SK-N-SH (cell line): ENCODE measurements around the gene HEPHL1. TPM values are rescaled to one million over a fixed set of nuclear protein-coding genes. Genes with fewer than 3 reads are reported as not detected.

Experiments
- CTCF ChIA-PET: fragments of 300-600, 350-600 bp; formaldehyde crosslinking; extraction: SDS; loops from one replicate; lab custom pipeline; 2021; lab: Yijun Ruan, JAX
- POLR2A ChIA-PET: fragments of 350-600 bp; sonication (Branson Sonifier 250); formaldehyde crosslinking; extraction: SDS; loops from one replicate; lab custom pipeline; 2020; ENCODE audit warnings: antibody characterized with exemption, inconsistent platforms; lab: Yijun Ruan, JAX
- DNase-seq: peaks from one replicate; pipeline ENCODE4 v3.0.0; 2012
- H2AFZ ChIP-seq: fragments of 200-600 bp; sonication (generic); 2 replicates; pipeline ENCODE4 v1.8.1; 2016; ENCODE audit warnings: antibody characterized with exemption, mild to moderate bottlenecking, low read depth
- H3F3A ChIP-seq: fragments of 200-600 bp; sonication (generic); replicated peaks from 2 replicates; pipeline ENCODE3; 2016; ENCODE audit warnings: antibody characterized with exemption, mild to moderate bottlenecking; ENCODE audit not compliant: insufficient read depth
- H3K27ac ChIP-seq, 2 experiments: fragments of 200-500 bp in 1 of 2; fragments of 200-600 bp in 1 of 2; sonication (Bioruptor generic) in 1 of 2; sonication (generic), shearing (Covaris generic) in 1 of 2; 2 replicates each; pipeline versions ENCODE4 v1.5.1 to v1.6.1; 2014 to 2016; ENCODE audit warnings: low read depth in 2 of 2, inconsistent platforms in 1 of 2, low read length in 1 of 2, mild to moderate bottlenecking in 1 of 2, mixed read lengths in 1 of 2
- H3K27me3 ChIP-seq: fragments of 200-600 bp; sonication (generic), shearing (Covaris generic); 2 replicates; pipeline ENCODE4 v1.6.1; 2016; ENCODE audit warnings: mixed run types; ENCODE audit not compliant: insufficient read depth
- H3K36me3 ChIP-seq, 2 experiments: fragments of 200-500 bp in 1 of 2; fragments of 200-600 bp in 1 of 2; sonication (Bioruptor generic) in 1 of 2; sonication (generic) in 1 of 2; replicated peaks in 1 of 2; 2 replicates each; pipeline versions ENCODE3 to v1.5.1; 2014 to 2016; ENCODE audit warnings: low read length in 1 of 2, mild to moderate bottlenecking in 1 of 2; ENCODE audit not compliant: insufficient read depth in 2 of 2, control insufficient read depth in 1 of 2
- H3K4me1 ChIP-seq, 2 experiments: fragments of 200-500 bp in 1 of 2; fragments of 200-600 bp in 1 of 2; sonication (Bioruptor generic) in 1 of 2; sonication (generic), shearing (Covaris generic) in 1 of 2; 2 replicates each; pipeline versions ENCODE4 v1.5.1 to v1.6.1; 2014 to 2016; ENCODE audit warnings: low read depth in 1 of 2, low read length in 1 of 2, mixed run types in 1 of 2; ENCODE audit not compliant: insufficient read depth in 2 of 2, control insufficient read depth in 1 of 2
- H3K4me2 ChIP-seq: fragments of 200-600 bp; sonication (generic), shearing (Covaris generic); 2 replicates; pipeline ENCODE4 v1.6.1; 2017; ENCODE audit warnings: mixed run types
- H3K4me3 ChIP-seq, 2 experiments: fragments of 200-500 bp in 1 of 2; fragments of 200-600 bp in 1 of 2; sonication (Bioruptor generic) in 1 of 2; sonication (generic), shearing (Covaris generic) in 1 of 2; 2 replicates each; pipeline versions ENCODE4 v1.5.1 to v1.8.1; 2014 to 2016; ENCODE audit warnings: low read depth in 2 of 2, inconsistent platforms in 1 of 2, low read length in 1 of 2, mild to moderate bottlenecking in 1 of 2, mixed read lengths in 1 of 2, moderate library complexity in 1 of 2
- H3K79me2 ChIP-seq: fragments of 200-600 bp; sonication (generic); 2 replicates; pipeline ENCODE4 v1.8.1; 2017; ENCODE audit warnings: mild to moderate bottlenecking; ENCODE audit not compliant: insufficient read depth
- H3K9ac ChIP-seq: fragments of 200-600 bp; sonication (generic); 2 replicates; pipeline ENCODE4 v1.6.1; 2017; ENCODE audit warnings: mixed run types
- H3K9me2 ChIP-seq: fragments of 200-600 bp; sonication (generic); 2 replicates; pipeline ENCODE4 v1.6.1; 2017; ENCODE audit warnings: mixed run types
- H3K9me3 ChIP-seq: fragments of 200-600 bp; sonication (generic); 2 replicates; pipeline ENCODE4 v1.6.1; 2017; ENCODE audit warnings: mixed run types, mild to moderate bottlenecking, moderate library complexity
- H4K20me1 ChIP-seq: fragments of 200-600 bp; sonication (generic); 2 replicates; pipeline ENCODE4 v1.6.1; 2017; ENCODE audit warnings: mild to moderate bottlenecking, mixed run types; ENCODE audit not compliant: insufficient read depth
- CTCF ChIP-seq: fragments of 200-600 bp; sonication (generic); IDR thresholded peaks from 2 replicates; pipeline ENCODE4 v1.6.1; 2017; ENCODE audit warnings: antibody characterized with exemption, mild to moderate bottlenecking, moderate library complexity
- ELF1 ChIP-seq: IDR thresholded peaks from 2 replicates; pipeline ENCODE4 v1.4.0; 2012
- FOSL2 ChIP-seq: IDR thresholded peaks from 2 replicates; pipeline ENCODE4 v1.4.0; 2012; ENCODE audit warnings: low read depth, mild to moderate bottlenecking, moderate library complexity, borderline replicate concordance
- GABPA ChIP-seq: IDR thresholded peaks from 2 replicates; pipeline ENCODE4 v1.4.0; 2012; ENCODE audit warnings: low read depth, mild to moderate bottlenecking
- GATA2 ChIP-seq: sonication (generic); formaldehyde crosslinking; IDR thresholded peaks from 2 replicates; pipeline ENCODE4 v1.5.0; 2020; ENCODE audit warnings: mild to moderate bottlenecking, missing genetic modification reagents
- IRF3 ChIP-seq: fragments of 150-350 bp; IDR thresholded peaks from 2 replicates; pipeline ENCODE4 v1.6.1; 2016; ENCODE audit warnings: mild to moderate bottlenecking, low read depth, low read length
- MAX ChIP-seq: IDR thresholded peaks from 2 replicates; pipeline ENCODE4 v1.4.0; 2012; ENCODE audit warnings: low read depth
- NFIC ChIP-seq: IDR thresholded peaks from 2 replicates; pipeline ENCODE4 v1.4.0; 2012; ENCODE audit warnings: borderline replicate concordance
- NRF1 ChIP-seq: IDR thresholded peaks from 2 replicates; pipeline ENCODE4 v1.6.1; 2012; ENCODE audit warnings: low read depth, mild to moderate bottlenecking, low read length
- PBX3 ChIP-seq: IDR thresholded peaks from 2 replicates; pipeline ENCODE4; 2012
- RCOR1 ChIP-seq: fragments of 150-350 bp; IDR thresholded peaks from 2 replicates; pipeline ENCODE4 v1.6.1; 2017; ENCODE audit warnings: antibody characterized with exemption, low read length
- SIN3A ChIP-seq: IDR thresholded peaks from 2 replicates; pipeline ENCODE4 v1.6.1; 2012; ENCODE audit warnings: low read depth, mild to moderate bottlenecking, low read length, moderate library complexity, borderline replicate concordance
- SMC3 ChIP-seq: IDR thresholded peaks from 2 replicates; pipeline ENCODE4 v1.6.1; 2012; ENCODE audit warnings: low read depth, low read length, improper control_type of control experiment
- TAF1 ChIP-seq: IDR thresholded peaks from 2 replicates; pipeline ENCODE4 v1.6.1; 2012; ENCODE audit warnings: low read depth, mild to moderate bottlenecking, low read length, moderate library complexity, borderline replicate concordance
- TCF12 ChIP-seq: IDR thresholded peaks from 2 replicates; pipeline ENCODE4 v1.4.0; 2012
- TEAD4 ChIP-seq: IDR thresholded peaks from 2 replicates; pipeline ENCODE4 v1.4.0; 2012; ENCODE audit warnings: mild to moderate bottlenecking, borderline replicate concordance; ENCODE audit not compliant: insufficient read depth
- USF1 ChIP-seq: IDR thresholded peaks from 2 replicates; pipeline ENCODE4 v1.4.0; 2012; ENCODE audit warnings: low read depth, borderline replicate concordance
- USF2 ChIP-seq: fragments of 150-350 bp; IDR thresholded peaks from 2 replicates; pipeline ENCODE4 v1.6.1; 2017; ENCODE audit warnings: antibody characterized with exemption, low read length, low read depth, borderline replicate concordance
- YY1 ChIP-seq: IDR thresholded peaks from 2 replicates; pipeline ENCODE4 v1.4.0; 2012; ENCODE audit warnings: low read depth, mild to moderate bottlenecking
- WGBS: methylation state at CpG from one replicate; pipeline ENCODE4 v1.1.6; 2017; ENCODE audit warnings: low lambda C conversion rate; 5-methylcytosine and 5-hydroxymethylcytosine counted together
- polyA plus RNA-seq, 3 experiments: library from polyadenylated mRNA; depleted of rRNA; stranded (reverse); fragments of >200 nt; gene quantifications; 2 replicates each; pipeline ENCODE4 v1.2.3, GENCODE V29; 2012

HEPHL1 gene
- polyA plus RNA-seq, 1 of the 3 experiments (the other 2 are of a cell fraction), result not detected

- no peaks in the 10 kb centered on the region for H3K4me1 ChIP-seq
- H3K4me3 ChIP-seq, result no peak overlapping the region
- H3K36me3 ChIP-seq, result no peaks in the 10 kb centered on the region
- no peaks in the 10 kb centered on the region for H3K9me2 ChIP-seq
- POLR2A ChIA-PET, result no interaction called here
- H3K9ac ChIP-seq, result no peak overlapping the region
- no peaks in the 10 kb centered on the region for H3K9me3 ChIP-seq
- no peak overlapping the region for H3K4me2 ChIP-seq
- DNase-seq, result no peak
- CTCF ChIA-PET, result interaction anchor here (0.9 to 1.4 kb wide), 2 partner anchors 22 to 79 kb away, joined by 3 read pairs; no protein-coding TSS in a partner anchor
- H3F3A ChIP-seq, result no peaks in the 10 kb centered on the region
- TF ChIP-seq TEAD4 (no peak), CTCF (no peak), TAF1 (no peak), MAX (no peak), SIN3A (no peak), FOSL2 (no peak), NRF1 (no peak), RCOR1 (no peak), TCF12 (no peak), SMC3 (no peak), ELF1 (no peak)
- 49% methylated on average over 2 of the region's 2 CpGs for WGBS
- H2AFZ ChIP-seq, result no peak overlapping the region
- no peaks in the 10 kb centered on the region for H3K79me2 ChIP-seq
- no peaks in the 10 kb centered on the region for H4K20me1 ChIP-seq
- no peak overlapping the region for H3K27ac ChIP-seq
- no peaks in the 10 kb centered on the region for H3K27me3 ChIP-seq
Measured at GRCh38 chr11:94068764-94069163, 47.6 kb downstream of the HEPHL1 start.

- Histone ChIP-seq H3K4me1 (no peaks in the 10 kb centered on the region), H2AFZ (no peak overlapping the region)
- WGBS, result 29% methylated on average over 2 of the region's 2 CpGs
- TF ChIP-seq USF2 (no peak), PBX3 (no peak), SMC3 (no peak), IRF3 (no peak), CTCF (no peak), TEAD4 (no peak), YY1 (no peak), RCOR1 (no peak), NFIC (no peak), GATA2 (CRISPR knock-in tag) (no peak), TAF1 (no peak), SIN3A (no peak), GABPA (no peak), USF1 (no peak)
Measured at GRCh38 chr11:94077552-94078293, 56.6 kb downstream of the HEPHL1 start.

More at GRCh38 chr11:94077552-94078293, 56.6 kb downstream of the HEPHL1 start:
- Histone ChIP-seq H3F3A (no peaks in the 10 kb centered on the region), H3K27ac (no peak overlapping the region), H3K4me3 (no peak overlapping the region), H3K36me3 (no peaks in the 10 kb centered on the region), H3K4me2 (no peak overlapping the region), H3K9ac (no peak overlapping the region), H3K79me2 (no peaks in the 10 kb centered on the region), H4K20me1 (no peaks in the 10 kb centered on the region), H3K9me3 (no peaks in the 10 kb centered on the region), H3K9me2 (no peaks in the 10 kb centered on the region), H3K27me3 (no peaks in the 10 kb centered on the region)
- ChIA-PET POLR2A (no interaction called here), CTCF (no interaction called here)
- no peak for DNase-seq
